Measurements from ENCODE around the gene RAB3IL1.

RAB3IL1 gene

DNA sequence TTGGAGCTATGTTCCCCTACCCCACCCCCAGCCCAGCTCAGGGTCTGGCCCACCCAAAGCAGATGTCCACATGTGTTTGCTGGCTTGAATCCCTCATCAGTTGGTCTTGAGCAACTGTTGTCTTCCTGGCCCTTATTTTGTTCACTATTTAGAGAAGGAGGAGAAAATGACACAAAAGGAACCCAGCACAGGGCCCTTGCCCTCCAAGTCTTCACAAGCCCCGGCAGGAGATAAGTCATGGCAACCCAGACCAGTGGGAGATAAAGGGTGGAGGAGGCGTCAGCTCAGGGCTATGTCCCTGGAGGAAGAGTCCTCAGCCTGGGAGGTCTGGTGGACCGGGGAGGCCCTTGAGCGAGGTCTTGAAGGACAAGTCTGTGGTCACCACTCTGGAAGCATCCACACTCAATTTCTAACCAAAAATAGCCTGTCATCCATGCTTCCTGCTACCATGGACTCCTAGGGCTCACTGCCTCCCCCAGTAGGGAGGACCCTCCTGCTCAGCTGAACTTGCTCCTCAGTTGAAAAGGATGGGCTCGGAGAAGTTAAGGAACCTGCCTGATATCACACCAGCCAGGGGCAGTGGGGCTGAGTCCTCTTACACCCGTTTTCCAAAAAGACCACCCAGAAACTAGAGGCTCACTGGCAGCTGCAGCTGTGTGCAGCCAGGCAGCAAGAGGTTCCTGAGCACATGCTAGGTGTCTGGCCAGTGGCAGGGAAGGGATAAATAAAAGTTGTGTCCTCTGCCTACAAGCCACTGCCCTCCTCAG is 1.8 kb upstream of the RAB3IL1 start:
- no peak for DNase-seq (ENCODE audit: low read depth)

DNA sequence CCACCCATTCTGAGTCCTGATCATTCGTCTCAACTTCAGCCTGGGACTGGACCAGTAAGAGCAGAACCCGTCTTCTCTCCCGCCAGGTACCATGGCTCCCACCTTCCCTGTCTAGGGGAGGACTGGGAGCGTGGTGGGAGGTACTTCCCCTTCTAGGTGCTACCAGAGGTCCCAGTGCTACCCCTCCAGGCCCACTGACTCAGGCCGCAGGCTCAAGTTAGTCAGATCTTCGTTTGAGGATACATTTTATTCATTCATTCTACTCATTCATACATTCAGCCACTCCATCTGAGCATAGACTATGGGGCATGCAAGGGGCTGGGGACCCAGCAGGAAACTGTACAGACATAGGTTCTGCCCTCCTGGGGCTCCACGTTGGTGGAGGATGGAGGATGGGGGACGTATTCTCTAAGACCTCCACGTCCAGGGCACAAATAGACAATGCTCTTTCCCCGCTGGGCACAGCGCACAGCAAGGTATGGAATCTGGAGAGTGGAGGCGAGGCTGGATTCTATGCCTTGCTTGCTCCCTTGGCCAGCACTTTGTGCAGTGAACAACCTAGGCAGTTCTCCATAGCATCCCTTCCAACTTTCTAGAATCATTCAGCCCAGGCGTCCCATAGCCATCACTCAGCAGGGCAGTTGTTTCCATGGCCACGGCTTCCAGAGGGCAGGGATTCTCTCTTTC is 1.0 kb upstream of the RAB3IL1 start:
- DNase-seq (ENCODE audit: low read depth), result no peak

DNA sequence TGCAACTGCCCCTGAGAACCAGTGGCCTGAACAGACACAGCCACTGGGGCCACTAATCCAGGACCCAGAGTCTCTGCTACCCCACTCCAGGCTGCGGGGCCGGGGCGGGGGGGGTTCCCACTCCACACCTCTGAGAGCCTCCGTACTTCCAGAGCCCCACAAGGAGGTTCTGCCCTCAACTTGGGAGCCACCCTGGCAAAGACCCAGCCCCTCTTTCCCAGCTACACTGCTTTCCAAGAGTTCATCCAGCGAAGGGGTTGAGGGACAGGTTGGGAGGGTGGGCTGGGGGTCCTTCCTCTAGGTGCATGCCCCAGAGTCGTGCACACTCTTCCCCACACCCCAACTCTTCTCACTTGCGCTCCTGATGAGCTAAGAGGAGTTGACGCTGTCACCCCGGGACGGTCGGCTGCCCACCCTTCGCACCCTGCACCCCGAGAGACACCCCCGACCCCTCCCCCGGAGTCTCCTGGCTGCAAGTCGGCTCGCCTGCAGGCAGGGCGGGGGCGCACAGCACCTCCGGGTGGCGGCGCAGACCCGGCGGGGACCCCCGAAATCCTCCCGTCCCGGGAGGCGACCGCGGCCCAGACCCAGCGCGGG is 531 bp downstream of the RAB3IL1 start:
- DNase-seq (ENCODE audit: low read depth), result no peak

DNA sequence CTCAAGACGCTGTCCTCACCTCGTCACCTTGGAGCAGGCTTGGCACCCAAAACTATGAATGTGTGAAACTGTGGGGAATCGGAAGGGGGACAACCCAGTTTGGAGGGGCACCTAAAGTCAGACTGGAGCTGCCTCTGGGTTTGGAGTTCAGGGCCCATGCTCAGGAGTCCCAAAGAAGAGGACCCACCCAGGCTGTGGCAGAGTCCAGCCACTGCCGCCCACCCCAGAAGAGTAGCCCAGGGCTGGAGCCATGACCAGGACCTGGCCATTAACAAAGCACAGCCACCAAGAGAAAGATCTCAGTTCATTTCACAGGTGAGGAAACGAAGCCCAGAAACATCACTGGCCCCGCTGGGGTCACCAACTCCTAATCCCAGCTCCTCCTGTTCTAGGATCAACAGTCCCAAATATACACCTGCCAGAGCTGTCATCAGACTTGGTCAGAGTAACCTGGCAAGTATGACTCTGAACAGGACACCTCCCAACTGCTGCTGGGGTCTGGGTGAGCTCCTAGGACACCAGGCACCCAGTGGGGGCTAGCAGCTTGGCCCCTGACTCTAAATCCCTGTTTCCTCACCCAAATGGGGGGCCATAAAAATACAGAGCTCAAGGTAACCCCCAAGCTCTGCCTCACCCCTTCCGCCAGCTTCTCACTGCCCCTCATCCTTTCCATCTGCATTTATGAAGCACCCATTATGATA is 2.7 kb downstream of the RAB3IL1 start:
- DNase-seq (ENCODE audit: low read depth), result no peak

DNA sequence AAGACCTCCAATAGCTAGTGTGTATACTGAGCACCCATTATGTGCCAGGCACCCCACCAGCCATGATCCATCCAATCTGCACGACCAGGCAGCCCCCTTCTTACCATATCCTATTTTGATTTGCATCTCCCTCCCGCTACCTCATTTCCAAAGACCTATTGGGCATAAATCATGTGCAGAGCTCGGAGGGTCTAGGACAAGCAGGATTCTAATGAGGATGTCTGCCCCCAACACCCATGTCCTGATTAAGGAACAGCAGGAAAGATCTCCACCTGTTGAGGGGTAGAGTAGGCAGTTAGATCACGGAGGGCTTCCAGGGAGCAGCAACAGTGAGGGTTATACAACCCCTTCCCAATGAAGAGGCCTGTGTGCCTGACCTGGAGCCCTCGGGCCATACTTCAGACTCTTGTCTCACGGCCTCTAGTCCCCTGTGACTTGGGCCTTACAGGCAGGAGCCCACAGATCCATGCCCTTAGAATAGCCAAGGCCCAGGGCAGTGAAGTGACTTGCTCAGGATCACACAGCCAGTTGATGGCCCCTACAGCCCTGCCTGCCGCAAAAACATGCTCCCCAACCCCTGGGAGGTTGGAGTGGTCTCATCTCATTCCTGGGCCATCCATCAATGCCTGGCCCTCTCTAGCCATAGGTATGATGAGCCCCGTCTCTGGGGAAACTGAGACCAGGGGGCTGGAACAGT is 3.5 kb downstream of the RAB3IL1 start:
- DNase-seq (ENCODE audit: low read depth), result no peak

DNA sequence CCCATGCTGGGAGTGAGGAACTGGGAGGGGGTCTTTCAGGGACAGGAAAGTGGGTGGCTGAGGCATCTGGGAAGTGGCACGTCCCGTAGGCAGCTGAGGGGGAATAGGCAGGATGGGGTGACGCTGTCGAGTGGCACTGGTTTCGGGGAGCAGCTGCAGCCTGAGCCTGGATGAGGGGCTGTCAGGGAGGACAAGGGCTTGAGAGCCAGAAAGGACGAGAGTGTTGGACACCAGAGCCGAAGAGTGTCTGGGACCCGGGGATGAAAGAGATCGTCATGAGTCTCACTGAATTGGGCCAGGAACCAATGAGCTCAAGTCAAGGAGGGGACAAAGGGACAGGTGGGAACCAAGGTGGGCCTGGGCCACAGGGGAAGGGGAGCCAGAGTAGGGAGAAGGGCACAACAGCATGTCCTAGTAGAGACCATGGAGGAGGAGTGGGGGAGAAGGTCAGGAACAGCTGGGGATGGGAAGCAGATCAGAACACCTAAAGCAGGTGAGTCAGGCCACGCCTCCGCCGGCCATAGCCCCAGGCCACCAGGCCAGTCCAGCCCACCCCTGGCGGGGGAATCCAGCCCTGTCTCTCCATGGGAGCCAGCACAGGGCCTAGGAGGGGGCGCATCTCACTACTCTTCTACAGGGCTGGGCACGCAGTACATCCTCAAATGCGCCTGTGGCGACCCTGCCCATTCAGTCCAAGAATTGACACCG is 4.2 kb downstream of the RAB3IL1 start:
- DNase-seq (ENCODE audit: low read depth), result no peak

DNA sequence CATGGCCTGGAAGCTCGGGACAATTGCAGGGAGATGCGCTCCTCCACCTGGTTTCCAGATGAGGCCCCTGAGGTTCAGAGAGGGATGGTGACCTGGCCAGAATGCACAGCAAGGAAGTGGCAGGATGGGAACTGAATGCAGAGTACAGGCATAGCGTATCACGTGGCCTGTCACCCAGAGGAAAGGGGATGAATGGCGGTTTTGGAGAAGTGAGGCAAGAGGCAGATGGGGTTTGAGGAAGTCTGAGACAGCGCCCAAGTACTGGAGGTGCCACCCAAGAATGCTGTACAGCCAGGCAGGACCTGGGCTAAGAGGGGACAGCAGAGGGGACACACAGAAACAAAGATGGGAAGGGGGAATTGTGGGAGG is 4.9 kb downstream of the RAB3IL1 start:
- DNase-seq (ENCODE audit: low read depth), result no peak

DNA sequence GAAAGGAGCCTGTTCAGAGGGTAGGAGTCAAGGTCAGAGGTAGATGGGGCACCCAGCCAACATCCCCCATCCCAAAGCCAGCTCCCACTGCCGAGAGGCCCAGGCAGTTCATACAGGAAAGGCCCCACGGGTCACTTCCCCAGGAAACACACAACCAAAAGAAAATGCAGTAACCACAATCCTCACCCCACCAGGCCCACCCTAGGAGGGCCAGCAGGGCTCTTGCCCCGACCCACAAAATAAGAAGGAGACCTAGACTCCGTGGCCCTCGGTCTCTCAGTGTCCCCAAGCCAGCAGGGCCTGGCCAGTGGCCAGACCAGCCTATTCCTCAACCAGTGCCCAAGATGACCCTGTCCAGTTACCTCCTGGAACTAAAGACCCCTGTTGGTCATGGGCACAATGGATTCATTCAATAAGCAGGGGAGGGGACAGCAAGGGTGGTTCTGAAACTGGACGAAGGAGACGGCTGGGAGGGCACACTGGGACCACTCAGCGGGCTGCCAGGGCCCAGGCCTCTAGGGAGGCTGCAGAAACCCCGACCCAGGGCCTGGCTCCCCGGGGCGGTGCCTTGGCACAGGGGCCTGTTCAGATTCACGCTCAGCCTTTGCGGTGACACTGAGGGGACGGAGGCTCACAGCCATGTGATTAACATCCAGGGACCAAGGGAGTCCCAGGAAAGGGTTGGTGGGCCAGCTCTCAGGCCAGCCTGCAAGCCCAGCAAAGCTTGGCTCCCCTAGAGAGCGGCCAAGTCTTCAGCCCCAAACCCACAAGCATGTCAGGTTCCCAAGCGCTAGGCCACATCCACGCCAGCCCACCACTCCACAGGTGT is 5.5 kb downstream of the RAB3IL1 start:
- DNase-seq (ENCODE audit: low read depth), result no peak

DNA sequence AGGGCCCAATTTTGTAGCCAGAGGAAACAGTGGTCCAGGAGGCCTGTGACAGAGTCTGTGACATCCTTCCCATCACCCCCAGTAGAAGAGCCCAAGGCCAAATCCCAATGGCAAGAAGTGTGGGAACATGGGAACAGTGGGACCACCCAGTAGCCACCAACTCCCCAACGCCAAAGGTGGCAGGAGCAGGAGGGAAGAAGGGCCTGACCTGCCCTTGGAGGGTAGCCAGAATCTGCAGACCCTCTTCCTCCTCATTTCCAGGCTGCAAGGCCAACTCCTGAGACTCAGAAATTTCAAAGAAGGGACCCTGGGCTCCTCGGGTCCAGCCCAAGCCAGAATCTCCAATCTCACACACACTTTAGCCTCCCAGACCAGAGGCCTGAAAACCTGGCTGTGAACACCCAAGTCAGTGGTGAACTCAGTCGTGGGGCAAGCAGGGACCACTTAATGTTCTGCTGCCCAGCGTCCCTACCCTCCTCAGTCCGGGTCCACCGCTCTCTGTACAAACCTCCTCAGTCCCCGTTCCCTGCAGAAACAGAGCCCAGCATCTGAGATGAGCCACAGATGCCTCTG is 6.2 kb downstream of the RAB3IL1 start:
- DNase-seq (ENCODE audit: low read depth), result no peak

DNA sequence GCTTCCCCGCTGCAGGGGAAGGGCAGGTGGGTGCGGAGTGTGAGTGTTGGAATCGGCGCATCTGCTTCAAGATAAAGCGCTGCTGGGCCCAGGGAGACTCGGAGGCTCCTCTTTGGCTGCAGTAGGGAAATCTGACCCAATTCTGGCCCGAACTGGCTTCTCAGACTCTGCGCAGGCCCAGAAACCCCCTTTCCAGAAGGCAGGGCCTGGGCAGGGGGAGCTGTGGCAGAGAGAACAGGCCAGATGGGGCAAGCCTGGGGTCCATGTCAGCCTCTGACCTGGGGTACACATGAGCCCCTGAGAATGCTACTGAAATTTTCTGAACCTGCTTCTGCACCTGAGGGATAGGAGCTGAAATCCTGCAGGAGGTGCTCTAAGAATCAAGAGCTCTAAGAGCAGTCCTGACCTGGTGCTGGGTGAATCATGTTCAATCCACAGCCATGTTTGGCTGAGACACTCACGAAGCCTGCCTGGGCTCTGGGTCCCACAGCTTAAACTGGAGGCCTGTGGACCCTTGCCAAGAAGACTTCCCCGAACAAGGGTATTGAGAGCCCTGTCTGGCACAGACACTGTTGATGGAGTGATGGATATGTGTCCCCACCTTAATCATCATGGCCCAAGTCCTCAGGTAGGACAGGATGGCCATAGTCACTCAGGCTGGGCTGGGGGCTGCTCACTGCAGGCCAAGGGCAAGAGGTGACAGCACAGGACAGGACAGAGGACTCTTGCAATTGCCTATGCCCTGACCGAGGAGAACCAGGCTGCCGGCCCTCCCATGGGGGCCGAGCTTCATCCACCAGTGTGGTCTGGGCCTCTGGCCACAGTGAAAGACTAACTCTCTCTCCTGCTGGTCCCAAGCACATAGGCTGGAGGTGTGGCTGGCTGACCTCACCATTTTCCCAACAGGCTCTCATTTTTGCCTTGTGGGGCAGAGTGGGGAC is 6.9 kb downstream of the RAB3IL1 start:
- DNase-seq (ENCODE audit: low read depth), result no peak

DNA sequence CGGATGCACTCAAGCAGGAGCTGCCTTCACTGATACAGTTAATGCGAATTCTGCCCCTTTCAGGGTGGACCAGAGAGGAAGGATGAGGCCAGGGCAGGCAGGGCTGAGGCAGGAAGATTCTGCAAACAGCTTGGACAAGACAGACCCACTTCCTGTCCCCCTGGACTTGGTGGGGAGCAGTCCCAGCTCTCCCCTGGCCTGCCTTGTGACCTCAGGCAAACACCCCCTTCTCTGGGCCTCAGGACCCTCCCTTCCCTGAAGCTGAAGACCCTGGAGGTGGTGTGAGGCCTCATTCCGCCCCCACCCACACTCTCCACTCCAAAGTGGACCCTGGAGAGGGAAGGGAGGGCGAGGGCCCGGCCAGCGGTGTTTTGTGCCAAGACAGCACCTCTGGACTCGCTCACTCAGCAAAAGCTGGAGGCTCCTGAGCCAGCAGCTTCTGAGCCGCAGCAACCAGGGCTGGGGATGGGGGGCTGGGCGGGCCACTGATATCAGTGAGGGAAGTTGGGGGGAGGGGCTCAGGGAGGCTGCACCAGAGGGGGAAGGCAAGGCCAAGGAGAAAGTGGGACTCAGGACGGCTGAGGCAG is 8.5 kb downstream of the RAB3IL1 start:
- DNase-seq (ENCODE audit: low read depth), result no peak

DNA sequence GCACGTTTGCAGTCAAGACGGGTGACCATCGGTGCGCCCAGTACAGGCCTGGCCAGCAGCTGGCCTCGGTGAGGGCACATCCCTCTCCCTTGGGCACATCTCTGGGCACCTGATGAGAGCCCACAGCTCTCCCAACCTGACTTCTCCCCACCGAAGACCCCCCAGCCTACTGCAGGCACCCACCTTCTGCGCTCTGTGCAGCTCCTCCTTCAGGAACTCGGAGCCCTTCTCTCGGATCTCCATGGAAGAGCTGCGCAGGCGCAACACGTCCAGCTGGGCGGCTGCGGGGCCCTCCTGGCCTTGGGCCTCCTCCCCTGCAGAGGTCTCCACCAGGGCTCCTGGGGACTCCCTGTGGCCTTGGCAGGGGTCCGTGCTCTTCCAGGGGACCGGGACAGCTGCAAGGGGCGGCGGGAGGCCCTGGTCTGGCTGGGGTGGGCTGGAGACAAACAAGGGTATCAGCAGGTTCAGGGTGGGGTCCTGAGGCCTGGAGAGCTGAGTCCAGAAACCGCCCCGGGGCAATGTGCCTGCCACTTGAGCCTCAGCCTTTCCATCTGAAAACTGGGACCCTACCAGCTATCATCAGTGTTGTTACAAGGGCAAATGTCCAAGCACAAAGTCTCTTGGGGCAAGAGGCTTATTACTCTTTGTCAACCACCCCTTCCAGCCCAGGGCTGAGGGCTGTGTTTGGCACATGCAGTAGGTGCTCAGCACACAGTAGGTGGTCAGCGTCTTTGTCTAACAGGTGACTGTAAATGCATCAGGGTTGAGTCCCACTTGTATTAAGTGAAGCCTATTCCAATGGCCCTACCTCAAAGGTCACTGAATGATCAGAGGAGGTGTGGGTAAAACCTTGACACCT is 9.3 kb downstream of the RAB3IL1 start:
- DNase-seq (ENCODE audit: low read depth), result no peak

DNA sequence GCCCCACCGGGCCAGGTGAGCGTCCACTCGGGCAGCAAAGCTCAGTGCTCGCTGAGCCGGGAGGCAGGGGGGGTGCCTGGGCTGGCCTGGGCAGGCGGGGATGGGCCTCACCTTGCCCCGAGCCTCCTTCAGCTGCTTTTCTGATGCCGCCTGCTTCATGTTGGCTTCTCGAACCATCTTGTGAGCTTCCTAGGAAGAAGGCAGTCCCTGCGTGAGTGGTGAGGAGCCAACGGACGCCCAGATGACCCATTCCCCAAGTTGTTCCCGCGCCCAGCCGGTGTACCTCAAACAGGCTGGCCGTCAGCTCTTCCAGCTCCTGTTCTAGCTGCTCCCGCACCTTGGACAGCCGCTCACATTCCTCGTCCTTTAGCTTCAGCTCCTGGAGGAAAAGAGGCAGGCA is 10.1 kb downstream of the RAB3IL1 start:
- DNase-seq (ENCODE audit: low read depth), result no peak

DNA sequence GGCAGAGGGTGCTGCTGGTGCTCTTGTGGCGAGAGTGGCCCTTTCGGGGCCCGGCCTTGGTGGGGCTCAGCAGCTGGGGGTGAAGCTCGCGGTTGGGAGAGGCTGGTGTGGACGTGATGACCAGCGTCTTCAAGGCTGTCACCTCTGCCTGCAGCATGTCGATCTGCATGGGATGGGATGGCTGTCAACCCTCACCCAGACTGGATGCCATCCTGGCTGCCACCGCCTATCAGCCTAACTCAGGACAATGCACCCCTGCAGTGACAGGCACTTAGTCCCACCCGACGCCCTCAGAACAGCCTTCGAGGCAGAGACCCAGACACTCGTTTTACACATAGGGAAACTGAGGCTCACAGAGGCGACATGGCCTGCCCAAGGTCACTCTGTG is 10.8 kb downstream of the RAB3IL1 start:
- no peak for DNase-seq (ENCODE audit: low read depth)

DNA sequence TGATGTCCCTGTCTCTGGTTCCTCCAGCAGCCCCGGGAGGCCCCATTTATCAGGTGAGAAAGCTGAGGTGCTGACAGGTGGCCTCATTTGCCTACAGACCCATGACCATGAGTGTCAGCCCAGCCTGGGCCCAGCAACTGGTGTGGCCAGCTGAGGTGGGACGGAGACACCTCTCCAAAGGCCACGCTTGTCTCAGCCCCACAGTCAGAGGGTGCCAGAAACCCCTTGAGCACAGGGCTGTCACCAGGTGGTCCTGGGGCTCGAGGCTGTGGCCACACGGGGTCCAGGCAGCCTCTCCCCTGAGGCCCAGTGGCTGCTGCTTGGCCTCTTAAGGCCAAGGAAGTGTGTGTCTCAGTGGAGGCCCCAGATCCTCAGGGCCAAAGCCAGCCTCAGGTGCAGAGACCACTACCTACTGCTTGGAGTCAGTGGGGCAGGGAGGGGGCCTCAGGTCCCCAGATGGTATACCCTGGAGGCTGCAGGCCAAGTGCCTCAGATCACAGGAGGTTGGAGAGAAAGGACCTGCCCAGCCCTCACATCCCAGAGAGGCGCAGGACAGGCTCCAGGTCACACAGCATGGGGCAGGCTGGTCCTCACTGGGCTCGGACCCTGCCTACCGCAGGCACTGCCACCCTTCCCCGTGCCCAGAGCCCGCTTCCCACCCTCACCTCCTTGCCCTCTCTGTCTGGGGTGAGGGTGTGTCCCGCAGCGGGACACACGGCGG is 11.4 kb downstream of the RAB3IL1 start:
- no peak for DNase-seq (ENCODE audit: low read depth)

DNA sequence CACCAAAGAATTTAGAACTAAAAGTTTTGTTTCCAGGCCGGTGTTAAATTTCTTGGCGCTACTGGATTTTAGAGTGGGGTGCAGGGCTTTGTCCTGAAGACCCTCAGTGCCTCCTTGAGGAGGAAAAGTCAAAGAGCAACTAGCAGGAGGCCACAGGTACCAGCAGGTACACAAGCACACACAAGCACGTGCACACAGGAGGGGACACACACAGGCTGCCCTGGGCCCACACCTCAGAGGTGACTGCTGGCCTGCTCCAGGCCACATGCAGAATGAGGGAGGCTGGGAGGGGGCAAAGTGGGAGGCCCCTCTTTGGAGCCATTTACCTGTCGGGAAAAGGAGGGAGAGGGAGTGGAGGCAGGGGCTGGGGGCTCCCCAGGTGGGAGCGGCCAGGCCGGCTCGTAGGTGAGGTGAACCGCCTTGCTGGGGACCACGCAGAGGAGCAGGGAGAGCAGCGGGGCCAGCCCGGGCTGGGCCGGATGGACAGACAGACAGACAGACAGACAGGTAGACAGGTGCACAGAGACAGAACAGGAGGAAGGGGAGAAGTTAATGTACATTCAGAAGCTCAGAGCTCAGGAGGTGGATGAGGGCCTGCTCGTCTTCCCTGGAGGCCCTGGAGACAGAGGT is 12.2 kb downstream of the RAB3IL1 start:
- DNase-seq (ENCODE audit: low read depth), result no peak
